HG02571 (cell line): ENCODE results near the gene LMO7.
A peak's percentile ranks its signal among the peaks of the same experiment; 100 is the strongest.

Source experiments
- ATAC-seq: cut with Tn5 transposase; IDR thresholded peaks from one replicate; pipeline ENCODE4 v1.9.1; 2021; ENCODE audit warnings: mild to moderate bottlenecking, moderate library complexity; ENCODE audit not compliant: unreplicated experiment

Gene LMO7

GRCh38 chr13:75635828-75636435 is at the start of gene LMO7:
TSS of gene LMO7 (plus strand) at chr13:75636330. CDS start at chr13:75636658, 328 bp downstream.
- peak; percentile 55 for ATAC-seq

DNA sequence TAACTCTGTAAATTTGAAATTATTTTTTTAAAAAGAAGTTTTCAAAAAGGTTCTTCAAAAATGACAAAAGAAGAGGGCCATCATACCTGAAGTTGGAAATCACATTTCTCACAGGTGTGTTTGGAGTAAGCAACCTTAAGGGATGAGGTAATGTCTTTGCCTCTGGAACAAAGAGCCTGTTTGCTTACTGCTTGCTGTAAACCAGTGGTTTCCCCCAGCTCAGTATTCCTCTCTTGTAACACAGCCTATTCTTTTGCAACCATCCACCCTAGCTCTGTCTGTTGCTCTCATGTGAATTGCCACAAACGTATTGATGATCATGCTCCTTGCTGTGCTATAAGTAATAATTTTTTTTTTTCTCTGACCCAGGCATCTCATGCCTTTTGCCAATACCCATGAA is 48.5 kb upstream of the LMO7 start:
- ATAC-seq: no peak

- ATAC-seq: no peak
Measured at GRCh38 chr13:75596657-75597182, 39.4 kb upstream of the LMO7 start.

- ATAC-seq: no peak
Measured at GRCh38 chr13:75600371-75600770, 35.8 kb upstream of the LMO7 start.

- ATAC-seq: no peak
Measured at GRCh38 chr13:75603038-75603437, 33.1 kb upstream of the LMO7 start.

DNA sequence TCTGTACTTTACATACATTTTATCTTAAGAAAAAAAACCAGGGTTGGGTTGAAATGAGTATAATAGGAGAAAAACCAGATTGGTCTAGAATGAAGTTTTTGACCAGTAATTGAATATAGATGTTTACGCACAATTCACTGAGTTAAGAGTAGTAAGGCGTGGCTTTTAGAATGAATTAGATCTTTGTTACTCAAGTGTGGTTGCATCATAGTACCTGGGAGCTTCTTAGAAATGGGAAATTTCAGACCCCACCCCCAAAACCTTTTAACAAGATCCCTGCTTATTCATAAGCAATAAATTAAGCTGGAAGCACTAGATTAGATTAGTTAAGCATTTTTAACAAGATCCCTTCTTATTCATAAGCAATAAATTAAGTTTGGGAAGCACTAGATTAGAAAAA is 28.7 kb upstream of the LMO7 start:
- ATAC-seq: no peak

- ATAC-seq: no peak
Measured at GRCh38 chr13:75610466-75610865, 25.7 kb upstream of the LMO7 start.

- ATAC-seq: no peak
Measured at GRCh38 chr13:75612354-75612753, 23.8 kb upstream of the LMO7 start.

DNA sequence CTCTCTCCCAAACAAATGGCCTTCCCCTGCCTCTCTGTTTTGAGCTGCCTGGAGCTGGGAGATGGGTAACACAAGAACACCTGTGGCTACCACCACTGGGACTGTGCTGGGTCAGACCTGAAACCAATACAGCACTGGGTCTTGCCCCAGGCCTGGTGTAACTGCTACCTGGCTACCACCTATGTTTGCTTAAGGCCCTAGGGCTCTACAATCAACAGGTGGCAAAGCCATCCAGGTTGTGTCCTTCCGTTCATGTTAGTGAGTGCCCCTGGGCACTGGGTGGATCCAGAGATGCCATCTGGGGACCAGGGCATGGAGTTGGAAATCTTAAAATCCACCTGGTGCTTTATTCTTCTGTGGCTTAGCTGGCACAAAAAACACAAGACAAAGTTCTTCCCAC is 18.9 kb upstream of the LMO7 start:
- no peak for ATAC-seq

GRCh38 chr13:75618308-75618707 is 17.8 kb upstream of the LMO7 start:
- no peak for ATAC-seq

- no peak for ATAC-seq
Measured at GRCh38 chr13:75620020-75620419, 16.1 kb upstream of the LMO7 start.

GRCh38 chr13:75621147-75621546 is 15.0 kb upstream of the LMO7 start:
- ATAC-seq: no peak

GRCh38 chr13:75628801-75629200 is 7.3 kb upstream of the LMO7 start:
- ATAC-seq: no peak

DNA sequence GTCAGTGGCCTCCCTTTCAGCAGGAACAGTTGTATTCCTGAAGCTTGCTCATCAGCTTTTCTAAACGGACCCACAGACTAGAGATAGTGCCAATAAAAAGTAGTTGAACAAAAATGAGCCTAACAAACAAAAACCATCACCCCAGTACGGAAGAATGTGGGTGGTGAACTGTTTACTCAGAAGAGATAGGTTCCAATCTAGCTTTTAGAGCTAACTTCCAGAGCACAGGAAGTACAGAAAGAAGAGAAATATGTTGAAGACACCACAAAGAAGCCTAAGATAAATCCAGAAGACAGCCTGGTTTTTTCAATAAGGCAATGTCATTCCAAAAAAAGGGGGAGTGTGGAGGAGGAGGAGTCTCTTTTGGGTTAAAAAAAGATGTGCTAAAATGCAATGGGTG is 2.8 kb upstream of the LMO7 start:
- ATAC-seq: no peak

DNA sequence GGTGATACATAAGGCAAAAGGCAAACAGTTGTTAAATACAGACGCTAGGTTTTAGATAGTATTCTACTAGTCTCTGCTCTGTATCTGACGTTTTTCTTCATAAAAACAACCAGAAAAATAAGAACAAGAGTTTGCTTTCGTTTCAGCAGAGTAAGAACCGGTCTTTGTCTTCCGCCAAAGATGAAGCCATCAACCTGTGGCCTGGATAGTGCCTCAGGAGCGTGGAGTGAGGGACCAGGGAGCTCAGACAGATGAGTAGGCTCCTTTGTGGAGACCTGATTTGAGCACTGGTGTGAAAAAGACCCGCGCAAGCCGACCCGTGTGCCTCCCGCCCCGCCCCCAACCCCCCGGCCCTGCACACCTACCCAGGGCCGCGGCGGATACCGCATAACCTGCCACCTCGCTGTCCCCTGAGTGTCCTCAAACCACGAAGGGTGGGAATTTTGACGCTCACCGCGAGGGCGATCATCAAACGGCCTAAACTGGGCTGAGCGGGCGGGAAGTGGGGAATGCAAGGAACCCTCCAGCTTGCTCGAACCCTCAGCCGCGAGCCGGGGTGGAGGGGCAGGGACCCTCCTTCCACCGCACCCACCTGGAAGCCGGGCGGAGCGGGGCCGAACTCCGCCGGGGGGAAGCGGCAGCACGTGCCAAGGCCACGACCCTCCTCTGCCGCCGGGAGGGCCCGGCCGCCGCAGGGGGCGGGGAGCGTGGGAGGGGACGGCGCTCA is 866 bp upstream of the LMO7 start:
- ATAC-seq: no peak

GRCh38 chr13:75636436-75637180 is 478 bp downstream of the LMO7 start:
- ATAC-seq: peak; percentile 46

DNA sequence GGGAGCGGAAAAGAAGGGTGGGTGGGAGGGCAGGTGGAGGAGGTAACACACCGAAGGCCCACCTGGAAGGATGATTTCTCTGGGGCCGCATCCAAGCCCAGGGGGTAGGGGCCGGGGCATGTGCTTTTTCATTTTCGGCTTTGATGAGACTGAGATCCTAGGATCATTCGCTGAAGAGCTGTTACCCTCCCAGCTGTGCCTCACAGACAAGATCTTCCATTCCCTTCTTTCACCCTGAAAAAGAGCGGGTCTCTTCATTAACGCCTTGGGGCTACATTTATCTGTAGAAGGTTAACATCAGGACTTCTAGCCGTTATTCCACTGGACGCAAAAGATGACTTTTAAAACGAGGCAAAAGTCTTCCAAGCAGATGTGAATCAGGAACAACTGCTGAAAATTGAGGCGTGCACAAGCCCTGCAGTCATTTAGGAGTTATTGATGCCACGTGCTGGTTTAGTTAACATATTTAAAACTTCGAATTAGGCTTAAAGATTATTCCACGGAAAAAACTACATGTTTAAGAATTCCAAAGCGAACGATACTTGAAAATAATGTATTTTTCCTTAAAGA is 1.1 kb downstream of the LMO7 start:
- ATAC-seq: no peak

DNA sequence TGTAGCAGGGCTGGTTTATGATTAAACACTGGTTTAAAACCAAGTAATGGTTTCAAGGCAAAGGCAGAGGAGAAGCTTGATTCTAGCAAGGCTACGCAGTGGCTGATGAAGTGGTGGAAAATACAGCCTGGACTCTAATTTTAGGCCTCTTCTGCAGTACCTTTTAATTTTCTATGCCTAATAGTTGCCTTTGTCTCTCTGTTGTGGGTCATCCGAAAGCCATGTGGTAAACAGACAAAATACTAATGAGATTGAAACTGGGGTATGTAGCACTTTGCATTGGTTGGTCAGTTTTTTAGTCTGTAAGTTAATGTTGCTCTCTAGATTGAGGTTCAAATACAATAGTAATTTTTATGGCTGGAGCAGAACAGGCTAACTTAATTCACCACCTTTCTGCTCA is 3.3 kb downstream of the LMO7 start:
- no peak for ATAC-seq

- ATAC-seq: no peak
Measured at GRCh38 chr13:75641026-75641425, 4.9 kb downstream of the LMO7 start.

DNA sequence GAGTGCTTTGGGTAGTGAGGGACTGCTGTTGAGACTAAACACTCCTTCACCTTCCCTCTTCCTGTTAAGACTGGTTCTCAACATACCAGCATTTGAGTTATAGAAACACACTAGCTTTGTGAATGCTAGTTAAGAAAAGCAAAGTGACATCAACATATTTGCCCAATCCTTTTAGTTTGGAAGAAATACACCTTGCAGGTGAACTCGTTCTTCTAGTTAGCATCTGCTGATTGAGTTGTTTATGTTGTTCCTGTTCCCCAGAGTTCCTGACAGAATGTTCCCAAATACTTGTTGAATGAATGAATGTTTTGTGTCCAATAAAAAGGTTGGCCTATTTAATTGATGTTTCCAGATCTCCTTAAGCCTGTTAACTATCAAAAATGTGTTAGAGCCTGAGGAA is 7.1 kb downstream of the LMO7 start:
- no peak for ATAC-seq

DNA sequence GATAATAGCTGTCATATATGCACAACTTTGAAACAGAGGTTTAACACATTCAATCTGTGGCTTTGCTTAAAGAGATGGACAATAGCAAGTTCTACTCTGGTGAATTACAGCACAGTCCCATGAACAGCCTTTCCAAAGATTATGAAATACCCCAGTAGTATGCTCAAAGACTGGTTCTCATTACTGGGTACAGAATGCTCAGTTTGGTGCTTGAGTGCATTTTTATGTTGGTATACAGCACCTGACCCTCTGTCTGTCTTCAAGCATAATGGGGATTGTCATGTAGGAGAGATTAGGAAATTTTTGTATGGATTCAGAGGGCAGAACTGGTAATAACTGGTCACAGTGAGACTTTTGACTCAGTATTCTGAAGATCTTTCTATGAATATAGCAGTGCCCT is 7.6 kb downstream of the LMO7 start:
- ATAC-seq: no peak

GRCh38 chr13:75645141-75645540 is 9.0 kb downstream of the LMO7 start:
- ATAC-seq: no peak
